T-helper 2 cell (primary cell): ENCODE measurements around the gene ATP6V0D1.

Source experiments
- DNase-seq, 5 experiments: peaks; one replicate each; pipeline versions ENCODE4 v3.0.0 to v3.0.0-alpha.2; 2012 to 2022

Gene ATP6V0D1

DNA sequence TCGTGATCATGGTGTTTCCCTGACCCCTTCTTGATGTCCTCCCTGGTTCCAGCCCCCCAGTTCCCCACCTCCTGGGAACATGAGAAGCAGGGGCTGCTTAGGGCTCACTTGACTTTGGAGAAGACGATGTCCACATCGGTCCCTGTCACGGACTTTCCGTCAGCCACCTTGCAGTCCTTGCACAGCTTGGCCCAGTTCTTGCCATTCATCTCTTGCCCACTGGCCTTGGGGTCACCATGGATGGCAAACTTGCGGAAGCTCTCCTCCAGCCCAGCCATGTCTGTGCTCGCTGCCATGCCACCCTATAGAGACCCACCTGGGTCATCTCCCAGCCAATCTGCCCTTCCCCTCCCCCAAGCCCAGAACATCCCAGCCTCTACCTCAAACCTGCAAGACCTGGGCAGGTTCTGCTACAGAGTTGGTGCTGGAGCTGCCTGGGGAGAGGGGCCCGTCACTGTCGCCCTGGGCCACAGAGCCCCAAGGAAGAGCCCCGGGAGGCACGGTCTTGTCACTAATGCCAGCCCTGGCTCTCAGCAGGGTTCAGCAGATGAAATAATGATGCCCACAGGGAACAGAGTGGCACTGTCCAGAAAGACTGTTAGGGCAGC, 90.0 kb downstream of the ATP6V0D1 start:
- DNase-seq: no peak

DNA sequence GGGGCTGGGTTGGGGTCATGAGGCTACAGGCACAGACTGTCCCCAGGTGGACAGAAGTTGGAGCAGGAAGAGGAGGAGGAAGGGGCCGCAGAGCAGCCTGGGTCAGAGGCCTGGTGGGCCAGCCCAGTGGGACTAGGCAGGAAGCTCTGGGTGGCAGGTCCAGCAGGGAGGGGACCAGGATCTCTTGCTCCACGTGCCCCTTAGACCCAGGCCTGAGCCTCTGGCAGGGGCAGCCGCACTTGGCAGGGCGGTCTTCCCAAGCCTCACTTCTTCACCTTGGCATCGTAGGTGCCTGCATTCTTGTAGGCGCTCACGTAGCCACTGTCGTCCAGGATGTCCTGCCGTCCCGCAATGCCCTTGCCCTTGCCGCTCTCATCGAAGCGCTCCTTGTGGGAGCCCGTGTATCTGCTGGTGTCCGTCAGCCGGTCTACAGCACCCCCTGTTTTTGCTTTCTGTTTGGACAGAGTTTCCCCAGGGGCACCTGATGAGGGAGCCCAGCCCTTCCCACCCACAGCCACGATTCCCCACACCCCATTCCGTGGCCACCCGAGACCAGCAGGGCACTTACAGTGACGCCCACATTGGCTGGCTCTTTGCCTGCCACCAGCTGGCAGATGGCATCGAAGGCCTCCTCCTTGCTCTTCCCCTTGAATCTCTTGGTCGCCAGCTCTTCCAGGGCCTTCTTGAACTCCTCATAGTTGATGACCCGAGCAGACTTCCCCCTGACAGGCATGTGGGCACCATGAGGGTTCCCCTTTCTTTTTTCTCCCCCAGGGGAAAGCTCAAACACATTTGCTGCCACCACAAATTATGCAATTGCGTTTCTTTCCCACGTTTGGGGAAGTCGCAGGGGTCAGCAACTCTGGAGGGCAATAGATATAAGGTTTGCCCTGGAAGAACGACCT, 90.8 kb downstream of the ATP6V0D1 start:
- no peak for DNase-seq

DNA sequence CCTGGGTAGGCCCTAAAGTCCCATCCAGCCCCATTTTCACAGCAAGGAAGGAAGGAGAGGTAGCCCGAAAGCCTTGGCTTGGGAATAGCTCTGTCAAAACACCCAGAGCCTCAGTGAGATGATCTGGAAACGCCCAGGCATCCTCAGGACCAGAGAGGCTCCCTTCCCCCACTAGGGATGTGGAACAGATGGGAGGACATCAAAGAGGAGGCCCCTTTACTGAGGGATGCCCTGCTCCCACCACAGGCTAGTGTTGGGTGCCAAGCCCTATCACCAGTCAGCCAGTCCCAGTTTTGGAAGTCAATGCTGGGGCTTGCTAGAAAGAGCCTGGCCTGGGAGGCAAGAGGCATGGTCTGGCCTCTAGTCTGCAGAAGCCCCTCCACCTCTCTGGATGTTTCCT, 92.4 kb downstream of the ATP6V0D1 start:
- no peak for DNase-seq

DNA sequence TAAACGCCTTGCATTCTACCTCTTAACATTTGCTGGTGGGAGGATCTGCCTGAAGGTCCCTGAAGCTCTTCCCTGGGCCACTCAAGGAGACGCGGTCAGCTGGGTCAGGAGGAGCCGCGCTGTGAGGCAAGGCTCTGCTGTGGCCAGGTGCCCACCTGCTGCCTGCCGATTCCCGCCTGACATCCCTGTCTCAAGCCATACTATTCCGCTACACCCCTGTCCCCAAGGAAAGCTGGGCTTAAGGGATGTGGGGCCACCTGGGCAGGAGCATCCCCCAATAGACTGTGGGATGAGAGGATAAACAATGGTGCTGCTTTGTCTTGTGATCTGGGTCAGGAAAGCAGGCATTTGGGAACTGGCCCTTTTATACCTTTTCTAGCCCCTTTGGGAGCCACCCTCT, 92.8 kb downstream of the ATP6V0D1 start:
- no peak for DNase-seq
